GM10248 (cell line): Measurements from ENCODE around the gene JAKMIP1.

Source experiments
- CTCF ChIA-PET: fragments of 300-600 bp; sonication (Branson Sonifier 250); formaldehyde crosslinking; extraction: SDS; loops from one replicate; lab custom pipeline; 2021; ENCODE audit warnings: antibody characterized with exemption; lab: Yijun Ruan, JAX
- POLR2A ChIA-PET: fragments of 350-650 bp; sonication (Branson Sonifier 250); formaldehyde crosslinking; extraction: SDS; loops from one replicate; lab custom pipeline; 2020; ENCODE audit warnings: antibody characterized with exemption; lab: Yijun Ruan, JAX
- DNase-seq: peaks from one replicate; pipeline ENCODE4 v3.0.0; 2012; ENCODE audit errors: extremely low spot score
- CTCF ChIP-seq: IDR thresholded peaks from 2 replicates; pipeline ENCODE4 v1.5.1; 2012; ENCODE audit warnings: mild to moderate bottlenecking, low read depth; ENCODE audit errors: extremely low read depth, missing control alignments, control extremely low read depth

Gene JAKMIP1

GRCh38 chr4:6056976-6057766, 143.2 kb downstream of the JAKMIP1 start:
- no peak for TF ChIP-seq CTCF
- POLR2A ChIA-PET = no interaction called here
- DNase-seq = no peak
- CTCF ChIA-PET = no interaction called here

GRCh38 chr4:6055436-6055835, 144.9 kb downstream of the JAKMIP1 start:
- ChIA-PET CTCF (no interaction called here), POLR2A (no interaction called here)
- DNase-seq = no peak
- no peak for TF ChIP-seq CTCF

GRCh38 chr4:6055030-6055429, 145.3 kb downstream of the JAKMIP1 start:
- no peak for DNase-seq
- ChIA-PET CTCF (no interaction called here), POLR2A (no interaction called here)
- no peak for TF ChIP-seq CTCF

GRCh38 chr4:6054162-6054922, 146.0 kb downstream of the JAKMIP1 start:
- ChIA-PET POLR2A (no interaction called here), CTCF (no interaction called here)
- no peak for TF ChIP-seq CTCF
- no peak for DNase-seq

- no peak for TF ChIP-seq CTCF
- ChIA-PET CTCF (no interaction called here), POLR2A (no interaction called here)
- no peak for DNase-seq
Measured at GRCh38 chr4:6052679-6053078, 147.7 kb downstream of the JAKMIP1 start.

- ChIA-PET CTCF (no interaction called here), POLR2A (no interaction called here)
- no peak for TF ChIP-seq CTCF
- no peak for DNase-seq
Measured at GRCh38 chr4:6050551-6050950, 149.8 kb downstream of the JAKMIP1 start.
